ENCODE results near the gene KCNK5.

DNA sequence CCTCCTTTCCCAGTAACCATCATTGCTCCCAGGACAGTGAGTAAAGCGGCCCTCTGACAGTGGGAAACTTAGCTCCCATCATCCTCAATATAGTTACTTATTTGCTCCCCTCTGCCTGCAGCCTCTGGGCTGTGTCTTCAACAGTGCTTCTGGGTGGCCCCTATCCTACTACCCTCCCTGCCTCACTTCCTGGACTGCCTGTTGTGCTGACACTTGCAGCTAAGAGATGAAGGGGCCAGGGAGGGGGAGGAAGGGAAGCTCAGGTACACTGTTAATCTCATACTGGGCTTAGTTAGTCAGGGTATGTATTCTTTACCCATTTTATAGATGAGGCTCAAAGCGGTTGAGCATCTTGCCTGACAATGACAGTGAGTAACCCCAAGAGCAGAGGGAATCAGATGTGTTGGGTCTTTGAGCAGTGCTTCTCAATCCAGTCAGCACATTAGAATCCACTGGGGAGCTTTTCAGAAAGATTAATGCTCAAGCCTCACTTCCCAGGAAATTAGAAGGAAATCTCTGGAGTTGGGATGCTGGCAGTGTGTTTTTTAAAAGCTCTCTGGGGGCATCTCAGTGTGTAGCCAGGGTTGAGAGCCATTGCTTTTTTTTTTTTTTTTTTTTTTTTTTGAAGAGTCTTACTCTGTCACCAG lies 27.1 kb upstream of the KCNK5 start:
- TF ChIP-seq, protein P1, sequence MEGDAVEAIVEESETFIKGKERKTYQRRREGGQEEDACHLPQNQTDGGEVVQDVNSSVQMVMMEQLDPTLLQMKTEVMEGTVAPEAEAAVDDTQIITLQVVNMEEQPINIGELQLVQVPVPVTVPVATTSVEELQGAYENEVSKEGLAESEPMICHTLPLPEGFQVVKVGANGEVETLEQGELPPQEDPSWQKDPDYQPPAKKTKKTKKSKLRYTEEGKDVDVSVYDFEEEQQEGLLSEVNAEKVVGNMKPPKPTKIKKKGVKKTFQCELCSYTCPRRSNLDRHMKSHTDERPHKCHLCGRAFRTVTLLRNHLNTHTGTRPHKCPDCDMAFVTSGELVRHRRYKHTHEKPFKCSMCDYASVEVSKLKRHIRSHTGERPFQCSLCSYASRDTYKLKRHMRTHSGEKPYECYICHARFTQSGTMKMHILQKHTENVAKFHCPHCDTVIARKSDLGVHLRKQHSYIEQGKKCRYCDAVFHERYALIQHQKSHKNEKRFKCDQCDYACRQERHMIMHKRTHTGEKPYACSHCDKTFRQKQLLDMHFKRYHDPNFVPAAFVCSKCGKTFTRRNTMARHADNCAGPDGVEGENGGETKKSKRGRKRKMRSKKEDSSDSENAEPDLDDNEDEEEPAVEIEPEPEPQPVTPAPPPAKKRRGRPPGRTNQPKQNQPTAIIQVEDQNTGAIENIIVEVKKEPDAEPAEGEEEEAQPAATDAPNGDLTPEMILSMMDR (IDR thresholded peaks at IDR 0.05), result no peak
- TF ChIP-seq POLR2A (IDR thresholded peaks at IDR 0.05), result no peak
